Caco-2 (cell line): ENCODE results near the gene VAC14. TPM values are rescaled to one million over a fixed set of nuclear protein-coding genes. Genes with fewer than 3 reads are reported as not detected.

Experiments
- BruUV-seq: library from RNA; stranded (reverse); fragments of 400-500 nt; replicated peaks from 2 replicates; lab custom pipeline; 2021; lab: Mats Ljungman, UMichigan
- CTCF ChIA-PET: fragments of 300-600 bp; sonication (Branson Sonifier 250); formaldehyde crosslinking; loops from one replicate; lab custom pipeline; 2022; ENCODE audit warnings: antibody characterized with exemption; lab: Charles Lee
- POLR2A ChIA-PET: fragments of 300-600 bp; sonication (Branson Sonifier 250); formaldehyde crosslinking; loops from one replicate; lab custom pipeline; 2022; ENCODE audit warnings: antibody characterized with exemption; lab: Charles Lee
- DNase-seq, 2 experiments: peaks; one replicate each; pipeline versions ENCODE4 v3.0.0 to v3.0.0-alpha.2; 2020 to 2022
- H3K27me3 ChIP-seq: replicated peaks from 2 replicates; pipeline ENCODE4 v1.6.0; 2011; ENCODE audit warnings: low read length; ENCODE audit not compliant: control insufficient read depth, insufficient read depth
- H3K36me3 ChIP-seq: 2 replicates; pipeline ENCODE4 v1.5.1; 2011; ENCODE audit warnings: low read length; ENCODE audit not compliant: control insufficient read depth, insufficient read depth
- H3K4me1 ChIP-seq: fragments of 250-450 bp; sonication (Bioruptor Pico); 2 replicates; pipeline ENCODE4 v1.5.1; 2020; ENCODE audit warnings: mild to moderate bottlenecking
- H3K4me3 ChIP-seq: 2 replicates; pipeline ENCODE4 v1.5.1; 2011; ENCODE audit warnings: low read depth, mild to moderate bottlenecking, control low read depth, low read length
- H3K9me3 ChIP-seq: fragments of 250-450 bp; sonication (Bioruptor Pico); 2 replicates; pipeline ENCODE4 v1.5.1; 2020; ENCODE audit warnings: mild to moderate bottlenecking, moderate library complexity
- H3K27ac Mint-ChIP-seq: one replicate; pipeline ENCODE4 v1.8.0; 2022; ENCODE audit warnings: mixed read lengths; ENCODE audit not compliant: unreplicated experiment
- H3K27me3 Mint-ChIP-seq: one replicate; pipeline ENCODE4 v1.8.0; 2022; ENCODE audit warnings: mixed read lengths; ENCODE audit not compliant: insufficient read depth, unreplicated experiment
- H3K36me3 Mint-ChIP-seq: one replicate; pipeline ENCODE4 v1.8.0; 2022; ENCODE audit warnings: mild to moderate bottlenecking, mixed read lengths; ENCODE audit not compliant: insufficient read depth, unreplicated experiment
- H3K4me1 Mint-ChIP-seq: one replicate; pipeline ENCODE4 v1.8.0; 2022; ENCODE audit warnings: low read depth, mixed read lengths; ENCODE audit not compliant: unreplicated experiment
- H3K4me3 Mint-ChIP-seq: one replicate; pipeline ENCODE4 v1.8.0; 2022; ENCODE audit warnings: mild to moderate bottlenecking, moderate library complexity, mixed read lengths; ENCODE audit not compliant: unreplicated experiment
- H3K9me3 Mint-ChIP-seq: one replicate; pipeline ENCODE4 v1.8.0; 2022; ENCODE audit warnings: mixed read lengths; ENCODE audit not compliant: unreplicated experiment
- intact Hi-C: fragments of 100-400 bp; cut with micrococcal nuclease; formaldehyde crosslinking; loops from one replicate; pipeline ENCODE4 v1.10.0; 2022; ENCODE audit not compliant: unreplicated experiment
- total RNA-seq: library from RNA; stranded (reverse); gene quantifications from 2 replicates; pipeline ENCODE4 v1.2.3, GENCODE V29; 2022
- TF ChIP-seq, protein P1 (sequence below), 2 experiments: fragments of 200-600 bp in 1 of 2; IDR thresholded peaks; 1 replicate in 1 of 2; 2 replicates in 1 of 2; pipeline versions ENCODE4 v1.5.1 to v1.8.0; 2011 to 2022; ENCODE audit warnings: antibody characterized with exemption in 1 of 2, control low read depth in 1 of 2, inconsistent platforms in 1 of 2, low read depth in 1 of 2, low read length in 1 of 2, mild to moderate bottlenecking in 1 of 2, moderate library complexity in 1 of 2; ENCODE audit not compliant: insufficient read depth in 1 of 2, severe bottlenecking in 1 of 2, unreplicated experiment in 1 of 2

Gene VAC14
- total RNA-seq, 1 experiment from 2014 or later: 63.5 TPM

DNA sequence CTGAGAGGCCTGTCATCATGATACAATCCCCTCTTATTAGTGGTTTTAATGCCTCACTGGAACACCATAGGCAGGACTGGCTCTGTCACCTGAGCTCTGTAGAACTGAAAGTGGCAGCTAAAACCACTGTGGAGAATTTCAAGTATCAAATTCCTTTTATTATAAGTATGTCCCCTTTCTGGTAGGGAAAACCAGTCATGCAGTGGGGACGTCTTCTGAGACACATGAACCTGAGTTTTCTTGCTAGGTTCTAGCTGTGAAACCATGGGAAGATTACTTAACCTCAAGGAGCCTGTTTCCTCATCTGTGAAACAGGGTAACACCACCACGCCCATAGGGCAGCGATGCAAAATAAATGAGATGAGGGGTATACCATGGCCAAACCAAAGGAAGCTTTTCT is 4.7 kb downstream of the VAC14 start:
- Mint-ChIP-seq H3K27me3 (no peaks in the 10 kb centered on the region), H3K4me3 (no peak overlapping the region), H3K4me1 (peaks cover 7% of the 10 kb centered on the region), H3K27ac (no peak overlapping the region), H3K36me3 (peaks cover 11% of the 10 kb centered on the region), H3K9me3 (no peaks in the 10 kb centered on the region)
- intact Hi-C loops: no loop called here
- no peaks in the 10 kb centered on the region for H3K27me3 ChIP-seq
- POLR2A ChIA-PET: no interaction called here
- no peaks in the 10 kb centered on the region for H3K9me3 ChIP-seq
- no peak for DNase-seq
- peaks cover 1% of the 10 kb centered on the region; the same call in 1 of the 2 replicates for H3K4me1 ChIP-seq
- TF ChIP-seq, protein P1, sequence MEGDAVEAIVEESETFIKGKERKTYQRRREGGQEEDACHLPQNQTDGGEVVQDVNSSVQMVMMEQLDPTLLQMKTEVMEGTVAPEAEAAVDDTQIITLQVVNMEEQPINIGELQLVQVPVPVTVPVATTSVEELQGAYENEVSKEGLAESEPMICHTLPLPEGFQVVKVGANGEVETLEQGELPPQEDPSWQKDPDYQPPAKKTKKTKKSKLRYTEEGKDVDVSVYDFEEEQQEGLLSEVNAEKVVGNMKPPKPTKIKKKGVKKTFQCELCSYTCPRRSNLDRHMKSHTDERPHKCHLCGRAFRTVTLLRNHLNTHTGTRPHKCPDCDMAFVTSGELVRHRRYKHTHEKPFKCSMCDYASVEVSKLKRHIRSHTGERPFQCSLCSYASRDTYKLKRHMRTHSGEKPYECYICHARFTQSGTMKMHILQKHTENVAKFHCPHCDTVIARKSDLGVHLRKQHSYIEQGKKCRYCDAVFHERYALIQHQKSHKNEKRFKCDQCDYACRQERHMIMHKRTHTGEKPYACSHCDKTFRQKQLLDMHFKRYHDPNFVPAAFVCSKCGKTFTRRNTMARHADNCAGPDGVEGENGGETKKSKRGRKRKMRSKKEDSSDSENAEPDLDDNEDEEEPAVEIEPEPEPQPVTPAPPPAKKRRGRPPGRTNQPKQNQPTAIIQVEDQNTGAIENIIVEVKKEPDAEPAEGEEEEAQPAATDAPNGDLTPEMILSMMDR (IDR thresholded peaks at IDR 0.05; ENCODE audit: insufficient read depth in 1 of 2, low read depth in 1 of 2, low read length in 1 of 2, severe bottlenecking in 1 of 2, unreplicated experiment in 1 of 2): no peak
- CTCF ChIA-PET: no interaction called here
- no TSS peak for BruUV-seq
- H3K36me3 ChIP-seq: no peaks in the 10 kb centered on the region
- no peak overlapping the region for H3K4me3 ChIP-seq

DNA sequence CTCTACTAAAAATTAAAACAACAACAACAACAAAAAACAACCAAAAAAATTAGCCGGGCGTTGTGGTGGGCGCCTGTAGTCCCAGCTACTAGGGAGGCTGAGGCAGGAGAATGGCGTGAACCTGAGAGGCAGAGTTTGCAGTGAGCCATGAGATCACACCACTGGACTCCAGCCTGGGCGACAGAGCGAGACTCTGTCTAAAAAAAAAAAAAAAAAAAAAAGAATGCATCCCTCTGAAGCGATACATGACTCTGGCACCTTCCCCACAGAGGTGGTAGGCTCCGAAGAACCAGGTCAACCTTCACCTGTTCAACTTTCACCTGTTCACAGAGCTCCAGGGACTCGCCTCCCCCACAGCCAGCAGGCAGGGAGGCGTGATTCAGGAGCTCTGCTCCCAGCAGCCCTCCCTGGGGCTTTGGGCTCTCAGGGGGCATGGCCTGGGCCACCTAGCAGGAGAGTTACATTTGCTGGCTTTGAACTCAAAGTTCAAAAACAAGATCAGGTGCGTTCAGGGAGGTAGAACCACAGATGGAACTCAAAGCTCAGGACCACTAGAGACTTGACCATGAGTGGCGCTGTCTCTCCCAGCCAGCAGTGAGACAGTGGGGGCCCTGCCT is 5.6 kb downstream of the VAC14 start:
- Mint-ChIP-seq H3K9me3 (no peaks in the 10 kb centered on the region), H3K27me3 (no peaks in the 10 kb centered on the region), H3K27ac (no peak overlapping the region), H3K36me3 (peaks cover 2% of the 10 kb centered on the region), H3K4me3 (no peak overlapping the region), H3K4me1 (peaks cover 4% of the 10 kb centered on the region)
- intact Hi-C loops: no loop called here
- Histone ChIP-seq H3K9me3 (no peaks in the 10 kb centered on the region), H3K4me1 (no peaks in the 10 kb centered on the region), H3K4me3 (no peak overlapping the region), H3K36me3 (no peaks in the 10 kb centered on the region), H3K27me3 (no peaks in the 10 kb centered on the region)
- no peak for DNase-seq
- ChIA-PET POLR2A (no interaction called here), CTCF (no interaction called here)
- TF ChIP-seq, protein P1 (IDR thresholded peaks at IDR 0.05; ENCODE audit: insufficient read depth in 1 of 2, low read depth in 1 of 2, low read length in 1 of 2, severe bottlenecking in 1 of 2, unreplicated experiment in 1 of 2): no peak
- BruUV-seq: no TSS peak

DNA sequence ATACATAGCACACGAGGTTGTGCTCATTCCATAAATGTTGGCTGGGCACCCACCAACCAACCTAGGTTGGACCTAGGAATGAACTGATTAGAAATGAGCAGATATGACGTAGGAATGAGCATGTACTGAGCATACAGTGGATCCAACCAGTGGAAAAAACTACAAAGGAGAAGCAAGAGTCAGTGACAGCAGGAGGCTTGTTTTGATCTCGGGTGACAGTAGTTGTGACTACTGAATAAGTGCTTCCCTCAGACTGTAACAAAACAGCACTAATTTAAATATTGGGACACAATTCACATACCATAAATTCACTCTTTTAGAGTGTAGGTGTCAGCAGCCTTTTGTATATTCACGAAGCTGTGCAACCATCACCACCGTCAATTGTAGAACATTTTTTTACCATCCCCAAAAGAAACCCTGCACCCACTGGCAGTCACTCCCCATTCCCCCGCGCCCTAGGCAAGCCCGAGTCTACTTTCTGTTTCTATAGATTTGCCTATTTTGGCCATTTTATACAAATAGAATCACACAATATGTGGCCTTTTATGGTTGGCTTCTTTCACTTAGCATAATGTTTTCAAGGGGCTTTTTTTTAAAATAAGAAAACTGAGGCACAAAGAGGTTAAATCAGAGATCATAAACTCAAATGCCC is 7.0 kb downstream of the VAC14 start:
- H3K36me3 ChIP-seq: no peaks in the 10 kb centered on the region
- TF ChIP-seq, protein P1 (IDR thresholded peaks at IDR 0.05; ENCODE audit: insufficient read depth in 1 of 2, low read depth in 1 of 2, low read length in 1 of 2, severe bottlenecking in 1 of 2, unreplicated experiment in 1 of 2): no peak
- Mint-ChIP-seq H3K4me3 (no peak overlapping the region), H3K9me3 (no peaks in the 10 kb centered on the region), H3K36me3 (peaks cover 6% of the 10 kb centered on the region), H3K4me1 (no peaks in the 10 kb centered on the region), H3K27ac (no peak overlapping the region), H3K27me3 (no peaks in the 10 kb centered on the region)
- H3K27me3 ChIP-seq: no peaks in the 10 kb centered on the region
- ChIA-PET POLR2A (no interaction called here), CTCF (no interaction called here)
- H3K9me3 ChIP-seq: no peaks in the 10 kb centered on the region
- DNase-seq: no peak
- BruUV-seq: no TSS peak
- H3K4me1 ChIP-seq: no peaks in the 10 kb centered on the region
- H3K4me3 ChIP-seq: no peak overlapping the region
- intact Hi-C loops: no loop called here
